SK-N-SH (cell line): Measurements from ENCODE around the gene HDAC7. TPM values are rescaled to one million over a fixed set of nuclear protein-coding genes. Genes with fewer than 3 reads are reported as not detected.
A peak's percentile ranks its signal among the peaks of the same experiment; 100 is the strongest.

ENCODE experiments used
- CTCF ChIA-PET: fragments of 300-600, 350-600 bp; formaldehyde crosslinking; extraction: SDS; loops from one replicate; lab custom pipeline; 2021; lab: Yijun Ruan, JAX
- POLR2A ChIA-PET: fragments of 350-600 bp; sonication (Branson Sonifier 250); formaldehyde crosslinking; extraction: SDS; loops from one replicate; lab custom pipeline; 2020; ENCODE audit warnings: antibody characterized with exemption, inconsistent platforms; lab: Yijun Ruan, JAX
- DNase-seq: peaks from one replicate; pipeline ENCODE4 v3.0.0; 2012
- H2AFZ ChIP-seq: fragments of 200-600 bp; sonication (generic); 2 replicates; pipeline ENCODE4 v1.8.1; 2016; ENCODE audit warnings: antibody characterized with exemption, mild to moderate bottlenecking, low read depth
- H3F3A ChIP-seq: fragments of 200-600 bp; sonication (generic); replicated peaks from 2 replicates; pipeline ENCODE3; 2016; ENCODE audit warnings: antibody characterized with exemption, mild to moderate bottlenecking; ENCODE audit not compliant: insufficient read depth
- H3K27ac ChIP-seq, 2 experiments: fragments of 200-500 bp in 1 of 2; fragments of 200-600 bp in 1 of 2; sonication (Bioruptor generic) in 1 of 2; sonication (generic), shearing (Covaris generic) in 1 of 2; 2 replicates each; pipeline versions ENCODE4 v1.5.1 to v1.6.1; 2014 to 2016; ENCODE audit warnings: low read depth in 2 of 2, inconsistent platforms in 1 of 2, low read length in 1 of 2, mild to moderate bottlenecking in 1 of 2, mixed read lengths in 1 of 2
- H3K27me3 ChIP-seq: fragments of 200-600 bp; sonication (generic), shearing (Covaris generic); 2 replicates; pipeline ENCODE4 v1.6.1; 2016; ENCODE audit warnings: mixed run types; ENCODE audit not compliant: insufficient read depth
- H3K36me3 ChIP-seq, 2 experiments: fragments of 200-500 bp in 1 of 2; fragments of 200-600 bp in 1 of 2; sonication (Bioruptor generic) in 1 of 2; sonication (generic) in 1 of 2; replicated peaks in 1 of 2; 2 replicates each; pipeline versions ENCODE3 to v1.5.1; 2014 to 2016; ENCODE audit warnings: low read length in 1 of 2, mild to moderate bottlenecking in 1 of 2; ENCODE audit not compliant: insufficient read depth in 2 of 2, control insufficient read depth in 1 of 2
- H3K4me1 ChIP-seq, 2 experiments: fragments of 200-500 bp in 1 of 2; fragments of 200-600 bp in 1 of 2; sonication (Bioruptor generic) in 1 of 2; sonication (generic), shearing (Covaris generic) in 1 of 2; 2 replicates each; pipeline versions ENCODE4 v1.5.1 to v1.6.1; 2014 to 2016; ENCODE audit warnings: low read depth in 1 of 2, low read length in 1 of 2, mixed run types in 1 of 2; ENCODE audit not compliant: insufficient read depth in 2 of 2, control insufficient read depth in 1 of 2
- H3K4me2 ChIP-seq: fragments of 200-600 bp; sonication (generic), shearing (Covaris generic); 2 replicates; pipeline ENCODE4 v1.6.1; 2017; ENCODE audit warnings: mixed run types
- H3K4me3 ChIP-seq, 2 experiments: fragments of 200-500 bp in 1 of 2; fragments of 200-600 bp in 1 of 2; sonication (Bioruptor generic) in 1 of 2; sonication (generic), shearing (Covaris generic) in 1 of 2; 2 replicates each; pipeline versions ENCODE4 v1.5.1 to v1.8.1; 2014 to 2016; ENCODE audit warnings: low read depth in 2 of 2, inconsistent platforms in 1 of 2, low read length in 1 of 2, mild to moderate bottlenecking in 1 of 2, mixed read lengths in 1 of 2, moderate library complexity in 1 of 2
- H3K79me2 ChIP-seq: fragments of 200-600 bp; sonication (generic); 2 replicates; pipeline ENCODE4 v1.8.1; 2017; ENCODE audit warnings: mild to moderate bottlenecking; ENCODE audit not compliant: insufficient read depth
- H3K9ac ChIP-seq: fragments of 200-600 bp; sonication (generic); 2 replicates; pipeline ENCODE4 v1.6.1; 2017; ENCODE audit warnings: mixed run types
- H3K9me2 ChIP-seq: fragments of 200-600 bp; sonication (generic); 2 replicates; pipeline ENCODE4 v1.6.1; 2017; ENCODE audit warnings: mixed run types
- H3K9me3 ChIP-seq: fragments of 200-600 bp; sonication (generic); 2 replicates; pipeline ENCODE4 v1.6.1; 2017; ENCODE audit warnings: mixed run types, mild to moderate bottlenecking, moderate library complexity
- H4K20me1 ChIP-seq: fragments of 200-600 bp; sonication (generic); 2 replicates; pipeline ENCODE4 v1.6.1; 2017; ENCODE audit warnings: mild to moderate bottlenecking, mixed run types; ENCODE audit not compliant: insufficient read depth
- CHD2 ChIP-seq: fragments of 150-350 bp; IDR thresholded peaks from 2 replicates; pipeline ENCODE4 v1.6.1; 2018; ENCODE audit warnings: low read length; ENCODE audit not compliant: partially characterized antibody
- ELF1 ChIP-seq: IDR thresholded peaks from 2 replicates; pipeline ENCODE4 v1.4.0; 2012
- EZH2phosphoT487 ChIP-seq: fragments of 200-600 bp; sonication (generic); IDR thresholded peaks from 2 replicates; pipeline ENCODE4 v1.6.1; 2017; ENCODE audit warnings: low read depth, mixed run types, mild to moderate bottlenecking, antibody characterized with exemption, moderate library complexity, borderline replicate concordance
- GABPA ChIP-seq: IDR thresholded peaks from 2 replicates; pipeline ENCODE4 v1.4.0; 2012; ENCODE audit warnings: low read depth, mild to moderate bottlenecking
- GATA2 ChIP-seq: sonication (generic); formaldehyde crosslinking; IDR thresholded peaks from 2 replicates; pipeline ENCODE4 v1.5.0; 2020; ENCODE audit warnings: mild to moderate bottlenecking, missing genetic modification reagents
- JUND ChIP-seq: IDR thresholded peaks from 2 replicates; pipeline ENCODE4 v1.4.0; 2012
- MEF2A ChIP-seq: IDR thresholded peaks from 2 replicates; pipeline ENCODE4 v1.4.0; 2012; ENCODE audit warnings: low read depth, borderline replicate concordance
- NFIC ChIP-seq: IDR thresholded peaks from 2 replicates; pipeline ENCODE4 v1.4.0; 2012; ENCODE audit warnings: borderline replicate concordance
- PBX3 ChIP-seq: IDR thresholded peaks from 2 replicates; pipeline ENCODE4; 2012
- POLR2AphosphoS5 ChIP-seq: IDR thresholded peaks from 2 replicates; pipeline ENCODE4 v1.6.1; 2012; ENCODE audit warnings: low read depth, low read length
- RAD21 ChIP-seq: IDR thresholded peaks from 2 replicates; pipeline ENCODE4 v1.6.1; 2012; ENCODE audit warnings: mild to moderate bottlenecking, low read length
- RCOR1 ChIP-seq: fragments of 150-350 bp; IDR thresholded peaks from 2 replicates; pipeline ENCODE4 v1.6.1; 2017; ENCODE audit warnings: antibody characterized with exemption, low read length
- RFX5 ChIP-seq: IDR thresholded peaks from 2 replicates; pipeline ENCODE4 v1.6.1; 2012; ENCODE audit warnings: mild to moderate bottlenecking, improper control_type of control experiment, low read length
- RXRA ChIP-seq: IDR thresholded peaks from 2 replicates; pipeline ENCODE4 v1.4.0; 2012; ENCODE audit warnings: low read depth, mild to moderate bottlenecking, borderline replicate concordance
- SIN3A ChIP-seq: IDR thresholded peaks from 2 replicates; pipeline ENCODE4 v1.6.1; 2012; ENCODE audit warnings: low read depth, mild to moderate bottlenecking, low read length, moderate library complexity, borderline replicate concordance
- SMC3 ChIP-seq: IDR thresholded peaks from 2 replicates; pipeline ENCODE4 v1.6.1; 2012; ENCODE audit warnings: low read depth, low read length, improper control_type of control experiment
- TAF1 ChIP-seq: IDR thresholded peaks from 2 replicates; pipeline ENCODE4 v1.6.1; 2012; ENCODE audit warnings: low read depth, mild to moderate bottlenecking, low read length, moderate library complexity, borderline replicate concordance
- TEAD4 ChIP-seq: IDR thresholded peaks from 2 replicates; pipeline ENCODE4 v1.4.0; 2012; ENCODE audit warnings: mild to moderate bottlenecking, borderline replicate concordance; ENCODE audit not compliant: insufficient read depth
- YY1 ChIP-seq: IDR thresholded peaks from 2 replicates; pipeline ENCODE4 v1.4.0; 2012; ENCODE audit warnings: low read depth, mild to moderate bottlenecking
- WGBS: methylation state at CpG from one replicate; pipeline ENCODE4 v1.1.6; 2017; ENCODE audit warnings: low lambda C conversion rate; 5-methylcytosine and 5-hydroxymethylcytosine counted together
- polyA plus RNA-seq, 3 experiments: library from polyadenylated mRNA; depleted of rRNA; stranded (reverse); fragments of >200 nt; gene quantifications; 2 replicates each; pipeline ENCODE4 v1.2.3, GENCODE V29; 2012
- TF ChIP-seq, protein P1 (sequence below): fragments of 150-350 bp; IDR thresholded peaks from 2 replicates; pipeline ENCODE4 v1.6.1; 2016; ENCODE audit warnings: mild to moderate bottlenecking, low read depth, low read length
- TF ChIP-seq, protein P2 (sequence below): IDR thresholded peaks from 2 replicates; pipeline ENCODE4 v1.6.1; 2012; ENCODE audit warnings: mild to moderate bottlenecking, low read depth, low read length, moderate library complexity

Gene HDAC7
- polyA plus RNA-seq, 1 of the 3 experiments (the other 2 are of a cell fraction), result 51.0 TPM

GRCh38 chr12:47821346-47821706, 1.6 kb upstream of the HDAC7 start:
- H3K27me3 ChIP-seq, result no peaks in the 10 kb centered on the region
- H3K4me2 ChIP-seq, result peak overlapping the region; percentile 96
- peaks cover 46% of the 10 kb centered on the region for H3K79me2 ChIP-seq
- POLR2A ChIA-PET, result interaction anchor here (1.2 kb wide), 1 partner anchor 16 kb away, joined by 5 read pairs; no protein-coding TSS in a partner anchor
- H3K9ac ChIP-seq, result peak overlapping the region; percentile 98
- H3K36me3 ChIP-seq, result peaks cover 0 to 2% of the 10 kb centered on the region in 2 experiments
- no peak for DNase-seq
- peaks cover 23% of the 10 kb centered on the region for H4K20me1 ChIP-seq
- TF ChIP-seq, protein P1, sequence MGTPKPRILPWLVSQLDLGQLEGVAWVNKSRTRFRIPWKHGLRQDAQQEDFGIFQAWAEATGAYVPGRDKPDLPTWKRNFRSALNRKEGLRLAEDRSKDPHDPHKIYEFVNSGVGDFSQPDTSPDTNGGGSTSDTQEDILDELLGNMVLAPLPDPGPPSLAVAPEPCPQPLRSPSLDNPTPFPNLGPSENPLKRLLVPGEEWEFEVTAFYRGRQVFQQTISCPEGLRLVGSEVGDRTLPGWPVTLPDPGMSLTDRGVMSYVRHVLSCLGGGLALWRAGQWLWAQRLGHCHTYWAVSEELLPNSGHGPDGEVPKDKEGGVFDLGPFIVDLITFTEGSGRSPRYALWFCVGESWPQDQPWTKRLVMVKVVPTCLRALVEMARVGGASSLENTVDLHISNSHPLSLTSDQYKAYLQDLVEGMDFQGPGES, result no peak
- TF ChIP-seq RAD21, result no peak
- no peak for TF ChIP-seq PBX3
- TF ChIP-seq TEAD4, result no peak
- no peak for TF ChIP-seq RXRA
- TF ChIP-seq GATA2 (CRISPR knock-in tag), result no peak
- no peak for TF ChIP-seq MEF2A
- no peak for TF ChIP-seq RFX5
- TF ChIP-seq, all 33 proteins: peak for 0
- Histone ChIP-seq H3F3A (peaks cover 9% of the 10 kb centered on the region), H2AFZ (peak overlapping the region; percentile 32), H3K4me1 (peaks cover 35 to 38% of the 10 kb centered on the region in 2 experiments), H3K27ac (peak overlapping the region; percentile 90 to 92), H3K9me3 (no peaks in the 10 kb centered on the region), H3K4me3 (peak overlapping the region in 1 of 2 experiments; percentile 83; a peak in 1 of 4 replicates), H3K9me2 (no peaks in the 10 kb centered on the region)
- WGBS, result 100% methylated on average over 4 of the region's 4 CpGs
- CTCF ChIA-PET, result interaction anchor here (0.7 to 7.3 kb wide), 10 partner anchors 10 to 170 kb away, joined by 3 to 59 read pairs (median 4); no protein-coding TSS in a partner anchor

- 34% methylated on average over 15 of the region's 17 CpGs for WGBS
- peak overlapping the region; percentile 32 for H2AFZ ChIP-seq
- H3K79me2 ChIP-seq, result peaks cover 51% of the 10 kb centered on the region
- H3K4me2 ChIP-seq, result peak overlapping the region; percentile 96
- no peaks in the 10 kb centered on the region for H3K9me2 ChIP-seq
- CTCF ChIA-PET, result interaction anchor here (0.7 to 7.3 kb wide), 9 partner anchors 11 to 107 kb away, joined by 3 to 59 read pairs (median 4); no protein-coding TSS in a partner anchor
- H3F3A ChIP-seq, result peaks cover 9% of the 10 kb centered on the region
- H3K27me3 ChIP-seq, result no peaks in the 10 kb centered on the region
- H3K4me1 ChIP-seq, result peaks cover 35 to 40% of the 10 kb centered on the region in 2 experiments
- peak overlapping the region; percentile 98 for H3K9ac ChIP-seq
- peak overlapping the region; percentile 90 to 92 for H3K27ac ChIP-seq
- peak overlapping the region; percentile 63 to 83 for H3K4me3 ChIP-seq
- peaks cover 29% of the 10 kb centered on the region for H4K20me1 ChIP-seq
- no peaks in the 10 kb centered on the region for H3K9me3 ChIP-seq
- peak; percentile 61 for DNase-seq
- POLR2A ChIA-PET, result interaction anchor here (1.0 to 1.3 kb wide), 3 partner anchors 8 to 17 kb away, joined by 3 to 5 read pairs (median 5); no protein-coding TSS in a partner anchor
- H3K36me3 ChIP-seq, result peaks cover 3% of the 10 kb centered on the region in 2 experiments
- TF ChIP-seq NFIC, result peak; percentile 54; the same call in 1 of the 2 replicates
- TF ChIP-seq ELF1, result no peak
- TF ChIP-seq TEAD4, result peak; percentile 96
- no peak for TF ChIP-seq YY1
- no peak for TF ChIP-seq CHD2
- no peak for TF ChIP-seq SIN3A
- no peak for TF ChIP-seq EZH2phosphoT487
- no peak for TF ChIP-seq MEF2A
- peak; percentile 62; the same call in 1 of the 2 replicates for TF ChIP-seq POLR2AphosphoS5
- no peak for TF ChIP-seq GABPA
- TF ChIP-seq, protein P2, sequence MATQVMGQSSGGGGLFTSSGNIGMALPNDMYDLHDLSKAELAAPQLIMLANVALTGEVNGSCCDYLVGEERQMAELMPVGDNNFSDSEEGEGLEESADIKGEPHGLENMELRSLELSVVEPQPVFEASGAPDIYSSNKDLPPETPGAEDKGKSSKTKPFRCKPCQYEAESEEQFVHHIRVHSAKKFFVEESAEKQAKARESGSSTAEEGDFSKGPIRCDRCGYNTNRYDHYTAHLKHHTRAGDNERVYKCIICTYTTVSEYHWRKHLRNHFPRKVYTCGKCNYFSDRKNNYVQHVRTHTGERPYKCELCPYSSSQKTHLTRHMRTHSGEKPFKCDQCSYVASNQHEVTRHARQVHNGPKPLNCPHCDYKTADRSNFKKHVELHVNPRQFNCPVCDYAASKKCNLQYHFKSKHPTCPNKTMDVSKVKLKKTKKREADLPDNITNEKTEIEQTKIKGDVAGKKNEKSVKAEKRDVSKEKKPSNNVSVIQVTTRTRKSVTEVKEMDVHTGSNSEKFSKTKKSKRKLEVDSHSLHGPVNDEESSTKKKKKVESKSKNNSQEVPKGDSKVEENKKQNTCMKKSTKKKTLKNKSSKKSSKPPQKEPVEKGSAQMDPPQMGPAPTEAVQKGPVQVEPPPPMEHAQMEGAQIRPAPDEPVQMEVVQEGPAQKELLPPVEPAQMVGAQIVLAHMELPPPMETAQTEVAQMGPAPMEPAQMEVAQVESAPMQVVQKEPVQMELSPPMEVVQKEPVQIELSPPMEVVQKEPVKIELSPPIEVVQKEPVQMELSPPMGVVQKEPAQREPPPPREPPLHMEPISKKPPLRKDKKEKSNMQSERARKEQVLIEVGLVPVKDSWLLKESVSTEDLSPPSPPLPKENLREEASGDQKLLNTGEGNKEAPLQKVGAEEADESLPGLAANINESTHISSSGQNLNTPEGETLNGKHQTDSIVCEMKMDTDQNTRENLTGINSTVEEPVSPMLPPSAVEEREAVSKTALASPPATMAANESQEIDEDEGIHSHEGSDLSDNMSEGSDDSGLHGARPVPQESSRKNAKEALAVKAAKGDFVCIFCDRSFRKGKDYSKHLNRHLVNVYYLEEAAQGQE, result 0 out of 2 replicates have a peak, but pooled peaks have one; percentile 16
- TF ChIP-seq TAF1, result peak; percentile 82
- peak; percentile 98 for TF ChIP-seq JUND
- TF ChIP-seq RCOR1, result no peak; the same call in 1 of the 2 replicates
- no peak for TF ChIP-seq SMC3
Observed at GRCh38 chr12:47820631-47821345, 1.1 kb upstream of the HDAC7 start.
